Measurements from ENCODE around the gene EXOG.

The EXOG gene, protein sequence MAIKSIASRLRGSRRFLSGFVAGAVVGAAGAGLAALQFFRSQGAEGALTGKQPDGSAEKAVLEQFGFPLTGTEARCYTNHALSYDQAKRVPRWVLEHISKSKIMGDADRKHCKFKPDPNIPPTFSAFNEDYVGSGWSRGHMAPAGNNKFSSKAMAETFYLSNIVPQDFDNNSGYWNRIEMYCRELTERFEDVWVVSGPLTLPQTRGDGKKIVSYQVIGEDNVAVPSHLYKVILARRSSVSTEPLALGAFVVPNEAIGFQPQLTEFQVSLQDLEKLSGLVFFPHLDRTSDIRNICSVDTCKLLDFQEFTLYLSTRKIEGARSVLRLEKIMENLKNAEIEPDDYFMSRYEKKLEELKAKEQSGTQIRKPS

DNA sequence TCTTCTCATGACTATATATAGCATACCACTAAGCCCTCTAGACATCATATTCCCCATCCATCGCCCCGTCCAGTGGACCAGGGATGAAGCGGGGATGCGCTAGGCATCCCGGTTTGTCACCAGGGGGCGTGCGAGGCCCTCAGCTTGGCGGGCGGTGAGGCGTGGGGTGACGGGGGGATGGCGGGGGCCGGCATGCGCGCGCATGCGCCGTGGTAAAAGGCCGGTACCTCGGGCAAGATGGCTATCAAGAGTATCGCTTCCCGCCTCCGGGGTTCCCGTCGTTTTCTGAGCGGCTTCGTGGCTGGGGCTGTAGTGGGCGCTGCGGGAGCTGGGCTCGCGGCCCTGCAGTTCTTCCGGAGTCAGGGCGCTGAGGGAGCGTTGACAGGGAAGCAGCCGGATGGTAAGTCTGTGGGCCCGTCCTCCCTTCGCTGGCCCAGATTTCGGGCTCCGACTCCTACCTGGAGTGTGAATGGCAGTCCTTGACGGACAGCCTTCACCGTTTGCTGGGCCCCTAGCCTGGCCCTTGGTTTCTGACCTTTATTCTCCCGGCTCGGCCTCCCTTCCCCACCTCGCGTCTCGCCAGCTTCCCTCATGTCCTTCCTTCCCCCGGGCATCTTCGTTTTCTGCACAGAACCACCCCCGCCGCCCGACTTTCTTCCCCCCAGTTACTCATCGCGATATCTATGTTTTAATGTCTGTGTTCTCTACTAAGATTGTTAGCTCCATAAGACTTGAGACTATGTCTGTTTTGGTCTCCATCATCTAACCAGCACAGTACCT is at the start of gene EXOG:
Gene EXOG (plus strand): TSS at position 210 of the 780 bp plus-strand sequence. CDS start 28 bp downstream, at position 238.
- Histone ChIP-seq H3K27ac (ENCODE audit: low read length) (no peak within 1 kb of the TSS), H3K9me3 (ENCODE audit: control insufficient read depth, insufficient read depth, low read length) (no peaks in the 10 kb centered on the region), H3K4me3 (ENCODE audit: low read length) (peak within 1 kb of the TSS; percentile 78), H3K4me1 (ENCODE audit: control insufficient read depth, insufficient read depth, low read length) (no peaks in the 10 kb centered on the region), H3K36me3 (ENCODE audit: control insufficient read depth, insufficient read depth, low read length) (no peaks in the 10 kb centered on the region), H3K27me3 (ENCODE audit: control insufficient read depth, insufficient read depth, low read length) (no peaks in the 10 kb centered on the region)
- WGBS (ENCODE audit: insufficient coverage, insufficient read length), result no CpG with 5 or more reads among the region's 53 CpGs
- peak; percentile 71 for DNase-seq (ENCODE audit: low read depth, low spot score)

DNA sequence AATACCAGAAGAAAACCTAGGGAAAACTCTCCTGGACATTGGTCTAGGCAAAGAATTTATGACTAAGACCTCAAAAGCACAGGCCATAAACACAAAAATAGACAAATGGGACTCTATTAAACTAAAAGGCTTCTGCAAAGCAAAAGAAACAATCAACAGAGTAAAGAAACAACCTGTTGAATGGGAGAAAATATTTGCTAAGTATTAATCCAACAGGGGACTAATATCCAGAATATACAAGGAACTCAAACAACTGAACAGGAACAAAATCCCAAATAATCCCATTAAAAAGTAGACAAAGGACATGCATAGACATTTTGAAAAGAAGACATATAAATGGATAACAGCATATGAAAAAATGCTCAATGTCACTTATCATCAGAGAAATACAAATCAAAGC is 49.3 kb upstream of the EXOG start:
- Histone ChIP-seq H3K27ac (ENCODE audit: low read length) (no peak overlapping the region), H3K4me1 (ENCODE audit: control insufficient read depth, insufficient read depth, low read length) (no peaks in the 10 kb centered on the region), H3K27me3 (ENCODE audit: control insufficient read depth, insufficient read depth, low read length) (no peaks in the 10 kb centered on the region), H3K9me3 (ENCODE audit: control insufficient read depth, insufficient read depth, low read length) (no peaks in the 10 kb centered on the region), H3K4me3 (ENCODE audit: low read length) (no peak overlapping the region), H3K36me3 (ENCODE audit: control insufficient read depth, insufficient read depth, low read length) (no peaks in the 10 kb centered on the region)
- DNase-seq (ENCODE audit: low read depth, low spot score), result no peak

DNA sequence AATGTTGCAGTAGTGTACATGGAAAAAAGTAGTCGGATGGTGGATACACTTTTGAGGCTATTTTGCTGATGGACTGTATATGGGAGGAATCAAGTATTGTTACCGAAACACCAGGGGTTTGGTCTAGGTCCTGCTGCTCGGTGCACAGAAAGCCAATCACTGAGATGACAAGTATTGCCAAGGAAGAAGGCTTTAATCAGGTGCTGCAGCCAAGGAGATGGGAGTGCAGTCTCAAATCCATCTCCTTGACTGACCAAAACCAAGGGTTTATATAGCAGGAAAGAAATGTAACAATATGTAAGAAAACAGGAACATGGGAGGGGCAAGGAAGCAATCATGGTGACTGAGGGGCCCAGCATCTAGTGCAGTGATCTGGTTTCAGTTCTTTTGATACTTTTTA is 45.3 kb upstream of the EXOG start:
- no CpG with 5 or more reads among the region's 3 CpGs for WGBS (ENCODE audit: insufficient coverage, insufficient read length)
- Histone ChIP-seq H3K27ac (ENCODE audit: low read length) (no peak overlapping the region), H3K9me3 (ENCODE audit: control insufficient read depth, insufficient read depth, low read length) (no peaks in the 10 kb centered on the region)

DNA sequence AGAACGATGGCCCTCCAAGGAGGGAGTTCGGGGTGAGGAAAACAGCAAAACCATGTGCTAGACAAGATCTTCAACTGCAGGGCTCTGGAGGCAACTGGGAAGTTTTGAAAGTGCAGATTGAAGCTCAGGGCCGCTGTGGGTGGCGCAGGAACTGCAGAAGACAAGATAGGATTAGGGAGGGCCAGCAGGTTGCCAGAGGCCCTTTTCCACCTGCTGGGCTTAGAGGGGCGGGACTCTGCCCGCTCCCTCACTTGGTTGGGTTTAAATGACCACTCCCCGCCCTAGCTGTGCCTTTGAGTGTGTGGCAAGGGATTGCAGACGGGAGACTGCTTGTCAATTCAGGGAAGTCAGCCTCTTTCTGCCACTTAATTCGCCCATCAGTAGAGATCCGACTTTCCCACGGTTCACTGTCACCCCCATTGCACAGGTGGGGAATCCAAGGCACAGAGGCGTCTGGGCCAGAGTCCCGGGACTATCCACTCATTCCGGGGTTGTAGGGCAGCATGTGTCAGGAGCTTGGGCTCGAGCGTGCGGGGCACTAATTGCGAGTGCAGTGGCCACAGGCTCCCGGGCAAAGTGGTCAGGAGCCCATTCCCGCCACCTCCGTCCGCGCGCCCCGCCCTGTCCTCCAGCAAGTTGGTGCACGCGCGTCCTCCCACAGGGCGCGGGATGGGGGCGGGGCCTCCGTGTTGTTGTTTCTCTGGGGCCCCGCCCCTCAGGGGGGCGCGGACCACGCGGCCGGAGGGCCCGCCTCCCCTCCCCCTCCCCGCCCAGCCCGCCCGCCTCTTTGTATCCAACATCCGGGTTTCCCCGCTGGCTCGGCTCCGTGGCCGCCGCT is 42.8 kb upstream of the EXOG start, which contains the start of gene ACVR2B:
Gene ACVR2B (plus strand): TSS at position 816 of the 838 bp plus-strand sequence. CDS start 433 bp downstream, outside the sequence.
- H3K4me3 ChIP-seq (ENCODE audit: low read length), result peak within 1 kb of the TSS; percentile 99
- no peaks in the 10 kb centered on the region; the same call in 1 of the 2 replicates for H3K36me3 ChIP-seq (ENCODE audit: control insufficient read depth, insufficient read depth, low read length)
- DNase-seq (ENCODE audit: low read depth, low spot score), result peak; percentile 55
- H3K27me3 ChIP-seq (ENCODE audit: control insufficient read depth, insufficient read depth, low read length), result no peaks in the 10 kb centered on the region
- H3K27ac ChIP-seq (ENCODE audit: low read length), result no peak within 1 kb of the TSS
- no peaks in the 10 kb centered on the region for H3K9me3 ChIP-seq (ENCODE audit: control insufficient read depth, insufficient read depth, low read length)
- peaks cover 4% of the 10 kb centered on the region for H3K4me1 ChIP-seq (ENCODE audit: control insufficient read depth, insufficient read depth, low read length)
- WGBS (ENCODE audit: insufficient coverage, insufficient read length), result no CpG with 5 or more reads among the region's 48 CpGs

More for the DNA sequence above, 45.3 kb upstream of the EXOG start:
- Histone ChIP-seq H3K4me3 (ENCODE audit: low read length) (no peak overlapping the region), H3K36me3 (ENCODE audit: control insufficient read depth, insufficient read depth, low read length) (no peaks in the 10 kb centered on the region; the same call in 1 of the 2 replicates), H3K27me3 (ENCODE audit: control insufficient read depth, insufficient read depth, low read length) (no peaks in the 10 kb centered on the region), H3K4me1 (ENCODE audit: control insufficient read depth, insufficient read depth, low read length) (peaks cover 2% of the 10 kb centered on the region; the same call in 1 of the 2 replicates)
- DNase-seq (ENCODE audit: low read depth, low spot score), result no peak

DNA sequence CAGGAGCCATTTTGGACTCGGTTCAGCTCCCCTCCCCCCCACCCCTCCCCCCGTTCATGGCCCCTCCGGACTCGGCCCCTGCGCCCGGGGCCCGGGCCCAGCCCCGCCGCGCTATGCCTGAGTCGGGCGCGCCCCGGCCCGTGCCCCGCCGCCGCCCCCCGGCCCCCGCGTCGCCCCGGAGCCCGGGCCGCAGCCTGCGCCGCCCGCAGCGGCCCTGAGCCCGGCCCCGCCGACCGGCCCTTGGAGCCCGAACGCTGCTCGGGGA is 42.3 kb upstream of the EXOG start:
- DNase-seq (ENCODE audit: low read depth, low spot score), result no peak
- Histone ChIP-seq H3K4me1 (ENCODE audit: control insufficient read depth, insufficient read depth, low read length) (peaks cover 4% of the 10 kb centered on the region), H3K36me3 (ENCODE audit: control insufficient read depth, insufficient read depth, low read length) (no peaks in the 10 kb centered on the region; the same call in 1 of the 2 replicates), H3K27ac (ENCODE audit: low read length) (no peak overlapping the region), H3K4me3 (ENCODE audit: low read length) (peak overlapping the region; percentile 99), H3K9me3 (ENCODE audit: control insufficient read depth, insufficient read depth, low read length) (no peaks in the 10 kb centered on the region), H3K27me3 (ENCODE audit: control insufficient read depth, insufficient read depth, low read length) (no peaks in the 10 kb centered on the region)
- WGBS (ENCODE audit: insufficient coverage, insufficient read length), result no CpG with 5 or more reads among the region's 36 CpGs

DNA sequence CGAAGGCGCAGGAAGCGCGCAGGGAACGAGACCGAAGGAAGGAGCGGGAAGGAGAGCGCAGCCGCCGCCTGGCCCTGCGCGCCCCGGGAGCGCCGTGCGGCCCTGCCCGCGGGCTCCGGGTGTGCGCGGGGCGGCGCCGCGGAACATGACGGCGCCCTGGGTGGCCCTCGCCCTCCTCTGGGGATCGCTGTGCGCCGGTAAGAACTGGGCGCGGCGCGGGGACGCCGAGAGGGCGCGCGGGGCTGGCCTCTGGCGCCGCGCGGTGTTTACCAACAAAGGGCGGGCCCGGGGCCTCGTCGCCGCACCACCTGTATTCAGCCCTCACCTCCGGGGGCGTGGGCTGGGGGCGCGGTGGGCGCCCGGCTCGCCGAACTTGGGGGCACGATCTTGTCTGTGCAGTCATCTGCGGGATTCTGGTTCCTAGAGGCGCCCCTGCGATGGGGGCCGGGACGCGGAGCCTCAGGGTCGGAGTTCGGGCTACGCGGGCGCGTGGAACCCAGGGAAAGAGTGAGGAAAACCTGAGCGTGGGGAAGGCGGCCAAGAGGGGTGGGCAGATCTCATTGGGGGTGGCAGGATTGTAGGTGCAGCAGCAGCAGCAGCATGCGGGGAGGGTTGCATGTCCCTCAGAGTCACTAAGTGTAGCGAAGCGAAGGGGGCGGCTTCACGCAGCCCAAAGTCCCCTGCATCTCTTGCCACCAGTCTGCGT is 41.8 kb upstream of the EXOG start:
- no peaks in the 10 kb centered on the region; the same call in 1 of the 2 replicates for H3K36me3 ChIP-seq (ENCODE audit: control insufficient read depth, insufficient read depth, low read length)
- no peaks in the 10 kb centered on the region for H3K9me3 ChIP-seq (ENCODE audit: control insufficient read depth, insufficient read depth, low read length)
- no peak overlapping the region for H3K27ac ChIP-seq (ENCODE audit: low read length)
- H3K4me3 ChIP-seq (ENCODE audit: low read length), result peak overlapping the region; percentile 99
- WGBS (ENCODE audit: insufficient coverage, insufficient read length), result no CpG with 5 or more reads among the region's 78 CpGs
- DNase-seq (ENCODE audit: low read depth, low spot score), result no peak
- peaks cover 8% of the 10 kb centered on the region for H3K4me1 ChIP-seq (ENCODE audit: control insufficient read depth, insufficient read depth, low read length)
- H3K27me3 ChIP-seq (ENCODE audit: control insufficient read depth, insufficient read depth, low read length), result no peaks in the 10 kb centered on the region

DNA sequence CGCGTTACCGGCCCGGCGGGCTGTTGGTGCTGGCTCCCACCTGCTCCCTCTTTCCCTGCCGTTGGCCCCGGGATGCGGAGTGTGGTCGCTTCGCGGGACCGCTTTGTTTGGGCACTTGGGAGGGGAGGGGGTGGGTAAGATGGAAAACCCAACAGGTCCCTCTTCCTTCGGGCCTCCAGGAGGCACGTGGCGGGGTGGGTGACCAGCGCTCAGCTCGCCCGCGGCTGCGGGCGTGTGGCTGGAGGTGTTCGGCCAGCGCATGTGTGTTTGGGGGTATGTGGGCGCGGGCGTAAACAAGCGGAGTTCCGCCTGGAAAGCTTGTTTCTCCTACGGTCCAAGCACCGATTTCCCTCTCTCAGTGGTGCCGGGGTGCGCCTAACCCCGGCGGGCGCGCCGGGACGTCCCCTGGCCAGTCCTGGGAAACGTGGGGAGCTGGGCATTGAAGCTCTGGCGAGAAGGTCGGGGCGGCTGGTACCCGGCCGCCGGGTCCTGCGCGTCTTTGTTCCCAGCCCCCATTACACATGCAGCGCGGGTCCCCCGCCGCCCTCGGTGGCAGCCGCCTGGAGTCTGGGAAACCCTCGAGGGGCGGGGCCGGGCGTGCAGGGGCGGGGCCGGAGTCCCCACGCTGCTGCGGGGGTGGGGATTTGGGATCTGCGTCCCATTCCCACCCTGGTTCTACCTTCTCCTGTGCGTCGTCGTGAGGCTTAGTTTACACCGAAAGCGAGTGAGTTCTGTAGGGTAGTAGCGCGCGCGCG is 41.1 kb upstream of the EXOG start:
- no CpG with 5 or more reads among the region's 72 CpGs for WGBS (ENCODE audit: insufficient coverage, insufficient read length)
- DNase-seq (ENCODE audit: low read depth, low spot score), result peak; percentile 73
- H3K9me3 ChIP-seq (ENCODE audit: control insufficient read depth, insufficient read depth, low read length), result no peaks in the 10 kb centered on the region
- peak overlapping the region; percentile 99 for H3K4me3 ChIP-seq (ENCODE audit: low read length)
- no peaks in the 10 kb centered on the region; the same call in 1 of the 2 replicates for H3K36me3 ChIP-seq (ENCODE audit: control insufficient read depth, insufficient read depth, low read length)
- peaks cover 10% of the 10 kb centered on the region for H3K4me1 ChIP-seq (ENCODE audit: control insufficient read depth, insufficient read depth, low read length)
- no peak overlapping the region for H3K27ac ChIP-seq (ENCODE audit: low read length)
- no peaks in the 10 kb centered on the region for H3K27me3 ChIP-seq (ENCODE audit: control insufficient read depth, insufficient read depth, low read length)

DNA sequence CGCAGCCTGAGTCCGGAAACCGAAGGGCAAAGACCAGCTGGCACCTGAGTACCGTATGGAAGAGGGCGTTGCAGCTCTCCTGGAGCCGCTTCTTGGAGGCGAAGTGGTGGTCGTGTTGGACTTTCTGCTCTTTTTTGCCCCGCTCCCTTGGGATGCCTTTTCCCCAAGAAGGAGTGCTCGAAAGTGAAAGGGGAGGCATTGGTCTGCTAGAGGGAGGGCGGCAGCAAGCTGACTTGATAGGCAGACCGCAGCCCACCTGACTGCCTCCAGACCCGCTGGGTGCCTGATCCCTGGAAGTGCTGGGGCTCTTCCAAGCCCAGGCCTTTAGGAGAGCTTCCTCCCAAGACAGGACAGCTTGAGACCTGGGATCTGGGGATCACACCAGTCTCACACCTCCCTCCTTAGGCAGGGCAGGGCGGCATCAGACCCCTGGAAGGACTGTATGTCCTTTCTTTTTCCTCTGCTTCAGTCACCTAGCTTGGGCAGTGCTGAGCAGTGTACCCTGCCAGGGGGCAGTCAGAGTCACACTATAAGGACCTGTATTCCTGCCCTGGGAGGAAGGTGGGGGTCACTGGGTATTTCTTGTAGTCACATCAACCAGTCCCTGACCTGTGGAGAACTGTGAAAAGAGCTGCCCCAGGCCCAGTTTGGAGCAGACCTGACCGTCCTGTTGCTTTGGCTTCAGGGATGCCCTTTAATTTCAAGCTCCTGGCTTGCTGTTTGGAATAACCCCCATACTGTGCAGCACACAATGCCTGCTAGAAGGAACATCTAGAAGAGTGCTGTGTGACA is 40.3 kb upstream of the EXOG start:
- H3K27ac ChIP-seq (ENCODE audit: low read length), result no peak overlapping the region
- H3K9me3 ChIP-seq (ENCODE audit: control insufficient read depth, insufficient read depth, low read length), result no peaks in the 10 kb centered on the region
- H3K4me1 ChIP-seq (ENCODE audit: control insufficient read depth, insufficient read depth, low read length), result peaks cover 10% of the 10 kb centered on the region
- peak overlapping the region; percentile 99; the same call in 1 of the 2 replicates for H3K4me3 ChIP-seq (ENCODE audit: low read length)
- H3K27me3 ChIP-seq (ENCODE audit: control insufficient read depth, insufficient read depth, low read length), result no peaks in the 10 kb centered on the region
- no CpG with 5 or more reads among the region's 15 CpGs for WGBS (ENCODE audit: insufficient coverage, insufficient read length)
- no peaks in the 10 kb centered on the region; the same call in 1 of the 2 replicates for H3K36me3 ChIP-seq (ENCODE audit: control insufficient read depth, insufficient read depth, low read length)
- DNase-seq (ENCODE audit: low read depth, low spot score), result peak; percentile 25

Data from iPS DF 6.9 (cell line).